H1 (cell line): ENCODE data around the gene TXNRD2. TPM values are rescaled to one million over a fixed set of nuclear protein-coding genes. Genes with fewer than 3 reads are reported as not detected.

ENCODE experiments used
- CTCF ChIA-PET: fragments of 300-600 bp; sonication (Branson Sonifier 250); formaldehyde crosslinking; loops from one replicate; lab custom pipeline; 2021; ENCODE audit not compliant: partially characterized antibody; lab: Charles Lee
- POLR2A ChIA-PET: fragments of 300-600 bp; sonication (Branson Sonifier 250); formaldehyde crosslinking; loops from one replicate; lab custom pipeline; 2021; ENCODE audit warnings: inconsistent platforms; ENCODE audit not compliant: partially characterized antibody; lab: Charles Lee
- DNase-seq, 2 experiments: peaks; one replicate each; pipeline versions ENCODE4 v3.0.0 to v3.0.0-alpha.2; 2010 to 2022; ENCODE audit warnings: low spot score in 2 of 2, low read depth in 1 of 2, mixed read lengths in 1 of 2
- FAIRE-seq: peaks from 2 replicates; lab custom pipeline; 2011; peaks lifted over from hg19 to GRCh38; lab: Jason Lieb, UNC
- H2AFZ ChIP-seq: 2 replicates; pipeline ENCODE4 v1.8.1; 2012; ENCODE audit warnings: low read length, inconsistent platforms
- H2AK5ac ChIP-seq: 2 replicates; pipeline ENCODE4 v1.6.1; 2013; ENCODE audit warnings: low read depth, low read length
- H2BK120ac ChIP-seq: replicated peaks from 2 replicates; pipeline ENCODE3; 2013; ENCODE audit warnings: low read depth, low read length, inconsistent platforms
- H2BK12ac ChIP-seq: 2 replicates; pipeline ENCODE4 v1.6.1; 2013; ENCODE audit warnings: low read depth, low read length
- H2BK15ac ChIP-seq: 2 replicates; pipeline ENCODE4 v1.6.1; 2013; ENCODE audit warnings: low read length
- H2BK20ac ChIP-seq: 2 replicates; pipeline ENCODE4 v1.6.1; 2013; ENCODE audit warnings: low read length
- H2BK5ac ChIP-seq: 2 replicates; pipeline ENCODE4 v1.6.1; 2013; ENCODE audit warnings: low read depth, low read length
- H3K14ac ChIP-seq: 2 replicates; pipeline ENCODE4 v1.6.1; 2013; ENCODE audit warnings: inconsistent platforms; ENCODE audit not compliant: insufficient read length
- H3K18ac ChIP-seq: 2 replicates; pipeline ENCODE4 v1.6.1; 2013; ENCODE audit warnings: low read length; ENCODE audit errors: extremely low read depth
- H3K23ac ChIP-seq: 2 replicates; pipeline ENCODE4 v1.6.1; 2013; ENCODE audit warnings: inconsistent platforms; ENCODE audit not compliant: insufficient read length
- H3K23me2 ChIP-seq: 2 replicates; pipeline ENCODE4 v1.6.1; 2013; ENCODE audit warnings: low read depth, low read length
- H3K27ac ChIP-seq: 2 replicates; pipeline ENCODE4 v1.6.1; 2011; ENCODE audit warnings: low read depth, low read length, inconsistent platforms
- H3K27me3 ChIP-seq, 4 experiments: replicated peaks in 1 of 4; 1 replicate in 1 of 4; 2 replicates in 3 of 4; pipeline versions ENCODE4 v1.6.1 to v1.8.1; 2011 to 2013; ENCODE audit warnings: low read length in 3 of 4, mild to moderate bottlenecking in 3 of 4, inconsistent platforms in 2 of 4, mixed read lengths in 2 of 4, moderate library complexity in 1 of 4; ENCODE audit not compliant: control insufficient read depth in 3 of 4, insufficient read depth in 3 of 4; ENCODE audit errors: extremely low read depth in 1 of 4
- H3K36me3 ChIP-seq, 4 experiments: 2 replicates each; pipeline versions ENCODE4 v1.6.1 to v1.8.1; 2011 to 2013; ENCODE audit warnings: mild to moderate bottlenecking in 4 of 4, low read length in 3 of 4, moderate library complexity in 2 of 4, control low read depth in 1 of 4, inconsistent platforms in 1 of 4; ENCODE audit not compliant: insufficient read depth in 4 of 4, control insufficient read depth in 2 of 4
- H3K4ac ChIP-seq: replicated peaks from 2 replicates; pipeline ENCODE3; 2013; ENCODE audit warnings: low read length, low read depth, mixed read lengths, inconsistent platforms; ENCODE audit not compliant: insufficient read length
- H3K4me1 ChIP-seq, 4 experiments: replicated peaks in 1 of 4; 1 replicate in 1 of 4; 2 replicates in 3 of 4; pipeline versions ENCODE4 v1.6.1 to v1.8.1; 2011 to 2013; ENCODE audit warnings: low read length in 3 of 4, inconsistent platforms in 2 of 4, mixed read lengths in 1 of 4; ENCODE audit not compliant: insufficient read depth in 4 of 4, control insufficient read depth in 3 of 4
- H3K4me2 ChIP-seq, 2 experiments: 2 replicates each; pipeline versions ENCODE4 v1.6.1 to v1.8.1; 2011 to 2013; ENCODE audit warnings: low read depth in 2 of 2, low read length in 2 of 2, control low read depth in 1 of 2, inconsistent platforms in 1 of 2, mild to moderate bottlenecking in 1 of 2; ENCODE audit not compliant: insufficient read depth in 1 of 2
- H3K4me3 ChIP-seq, 4 experiments: fragments of 200-600, 300-600 bp in 1 of 4; sonication (generic), shearing (Covaris generic), sonication (Bioruptor Twin) in 1 of 4; 2 replicates each; pipeline versions ENCODE4 v1.5.1 to v1.8.1; 2011 to 2016; ENCODE audit warnings: low read length in 4 of 4, low read depth in 3 of 4, control low read depth in 2 of 4, inconsistent platforms in 2 of 4, mild to moderate bottlenecking in 2 of 4, mixed read lengths in 1 of 4, moderate library complexity in 1 of 4; ENCODE audit not compliant: insufficient read depth in 2 of 4; ENCODE audit errors: extremely low read depth in 1 of 4
- H3K56ac ChIP-seq: replicated peaks from 2 replicates; pipeline ENCODE3; 2013; ENCODE audit warnings: low read depth, mild to moderate bottlenecking, mixed read lengths, low read length, inconsistent platforms; ENCODE audit not compliant: insufficient read length
- H3K79me1 ChIP-seq: 2 replicates; pipeline ENCODE4 v1.6.1; 2013; ENCODE audit warnings: low read depth, low read length, control low read depth
- H3K79me2 ChIP-seq, 2 experiments: 2 replicates each; pipeline versions ENCODE4 v1.6.1 to v1.8.1; 2012 to 2013; ENCODE audit warnings: low read length in 2 of 2, mild to moderate bottlenecking in 2 of 2, inconsistent platforms in 1 of 2; ENCODE audit not compliant: insufficient read depth in 2 of 2, control insufficient read depth in 1 of 2
- H3K9ac ChIP-seq, 4 experiments: replicated peaks in 1 of 4; 1 replicate in 1 of 4; 2 replicates in 3 of 4; pipeline versions ENCODE4 v1.6.1 to v1.8.1; 2011 to 2013; ENCODE audit warnings: low read depth in 3 of 4, low read length in 3 of 4, control low read depth in 2 of 4, mild to moderate bottlenecking in 2 of 4, moderate library complexity in 2 of 4, inconsistent platforms in 1 of 4; ENCODE audit errors: extremely low read depth in 1 of 4
- H3K9me3 ChIP-seq, 2 experiments: 2 replicates each; pipeline versions ENCODE4 v1.6.1 to v1.8.1; 2012 to 2013; ENCODE audit warnings: mild to moderate bottlenecking in 2 of 2, moderate library complexity in 2 of 2, control low read depth in 1 of 2, inconsistent platforms in 1 of 2, low read depth in 1 of 2, low read length in 1 of 2, mixed read lengths in 1 of 2; ENCODE audit not compliant: insufficient read depth in 2 of 2
- H4K20me1 ChIP-seq, 2 experiments: replicated peaks in 1 of 2; 2 replicates each; pipeline versions ENCODE3 to v1.8.1; 2011 to 2013; ENCODE audit warnings: inconsistent platforms in 2 of 2, low read length in 2 of 2, mild to moderate bottlenecking in 1 of 2; ENCODE audit not compliant: insufficient read depth in 2 of 2, control insufficient read depth in 1 of 2
- H4K5ac ChIP-seq: 2 replicates; pipeline ENCODE4 v1.6.1; 2013; ENCODE audit warnings: low read length, low read depth, mixed read lengths, inconsistent platforms; ENCODE audit not compliant: insufficient read length
- H4K8ac ChIP-seq: 2 replicates; pipeline ENCODE4 v1.8.0; 2013; ENCODE audit warnings: mild to moderate bottlenecking, moderate library complexity, low read length, inconsistent platforms; ENCODE audit not compliant: insufficient read depth; ENCODE audit errors: extremely low read depth
- H4K91ac ChIP-seq: replicated peaks from 2 replicates; pipeline ENCODE3; 2013; ENCODE audit warnings: low read length, mixed read lengths, inconsistent platforms; ENCODE audit not compliant: insufficient read length
- SRF ChIP-seq: IDR thresholded peaks from 2 replicates; pipeline ENCODE4 v1.6.1; 2011; ENCODE audit warnings: mild to moderate bottlenecking, low read depth, low read length, moderate library complexity
- WGBS, 2 experiments: shearing (Covaris generic) in 1 of 2; methylation state at CpG; one replicate each; pipeline versions ENCODE4 v1.1.6 to v1.1.7; 2013 to 2015; ENCODE audit warnings: low lambda C conversion rate in 2 of 2, mixed read lengths in 2 of 2, inconsistent platforms in 1 of 2, low coverage in 1 of 2, missing lambda C conversion rate in 1 of 2; ENCODE audit not compliant: insufficient replicate concordance in 2 of 2, insufficient coverage in 1 of 2, insufficient read length in 1 of 2; ENCODE audit errors: extremely low coverage in 1 of 2, missing lambda C conversion rate in 1 of 2; 5-methylcytosine and 5-hydroxymethylcytosine counted together
- polyA plus RNA-seq, 7 experiments: library from polyadenylated mRNA; depleted of rRNA in 3 of 7; stranded (reverse) in 5 of 7; unstranded in 2 of 7; fragments of >200 nt in 5 of 7; fragments of 200-250 nt in 2 of 7; gene quantifications; 1 replicate in 5 of 7; 2 replicates in 1 of 7; 4 replicates in 1 of 7; pipeline versions ENCODE4 v1.2.1 to v1.2.3, GENCODE V29; 2011 to 2013; ENCODE audit warnings: missing spikeins in 2 of 7, mixed read lengths in 2 of 7
- total RNA-seq: library from RNA; stranded (reverse); fragmentation: NEBNext Ultra II Directional; extraction: Animal tissue kit (Norgen Biotek cat#: 25700); gene quantifications from 2 replicates; pipeline ENCODE4 v1.2.1, GENCODE V29; 2021

TXNRD2 gene
- total and polyA plus RNA-seq, 2 of the 8 experiments (the other 6 are each of a cell fraction or from before 2014, with no cell fraction given), result 14.8 to 21.9 TPM

DNA sequence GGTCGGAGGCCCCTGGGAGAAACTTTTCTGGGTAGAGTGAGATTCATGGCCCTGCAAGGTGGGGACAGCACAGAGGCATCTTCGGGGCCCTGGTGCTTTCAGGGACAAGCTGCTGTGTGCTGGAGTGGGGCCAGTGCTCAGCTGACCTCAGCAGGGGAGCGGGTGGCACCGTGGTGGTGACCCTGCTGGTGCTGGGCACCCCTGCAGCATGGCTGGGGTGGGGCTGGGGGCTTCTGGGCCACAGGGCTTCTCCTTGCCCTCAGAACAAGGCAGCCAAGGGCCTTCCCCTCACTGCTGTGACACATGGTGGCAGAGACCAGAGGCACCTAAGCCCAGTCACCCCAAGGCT lies 62.0 kb downstream of the TXNRD2 start:
- H4K20me1 ChIP-seq, result no peaks in the 10 kb centered on the region
- H3K56ac ChIP-seq, result no peak overlapping the region
- peak overlapping the region in 1 of 4 experiments; percentile 13; a peak in 1 of 7 replicates for H3K9ac ChIP-seq
- 83% methylated on average over 3 of the region's 4 CpGs; no CpG with 5 or more reads in 1 of the 2 experiments for WGBS, 2 experiments
- TF ChIP-seq SRF, result no peak
- DNase-seq (peak in 1 of 2 experiments; percentile 48), FAIRE-seq (no peak)
- peak overlapping the region; percentile 99 for H3K4ac ChIP-seq
- no peaks in the 10 kb centered on the region; the same call in 1 of the 2 replicates for H3K79me1 ChIP-seq
- peak overlapping the region; percentile 99; the same call in 1 of the 2 replicates for H3K18ac ChIP-seq
- peak overlapping the region; percentile 99 for H2BK5ac ChIP-seq
- peak overlapping the region; percentile 100 for H2BK12ac ChIP-seq
- H3K4me3 ChIP-seq, result no peak overlapping the region
- no peak overlapping the region for H2AFZ ChIP-seq
- H3K27ac ChIP-seq, result peak overlapping the region; percentile 47; the same call in 1 of the 2 replicates
- H3K27me3 ChIP-seq, result peaks cover 0 to 3% (median 0%) of the 10 kb centered on the region in 4 experiments; a peak in 1 of 7 replicates
- H3K4me2 ChIP-seq, result peak overlapping the region in 1 of 2 experiments; percentile 61; a peak in 1 of 4 replicates
- ChIA-PET CTCF (interaction anchor here (1.3 to 1.4 kb wide), 2 partner anchors 24 to 30 kb away, joined by 3 read pairs; no protein-coding TSS in a partner anchor), POLR2A (interaction anchor here (1.0 to 3.9 kb wide), 2 partner anchors 9 to 11 kb away, joined by 3 to 27 read pairs; no protein-coding TSS in a partner anchor)
- H2AK5ac ChIP-seq, result peak overlapping the region; percentile 100
- no peak overlapping the region for H3K23ac ChIP-seq
- H2BK20ac ChIP-seq, result peak overlapping the region; percentile 99; the same call in 1 of the 2 replicates
- peak overlapping the region; percentile 73; the same call in 1 of the 2 replicates for H2BK15ac ChIP-seq
- no peaks in the 10 kb centered on the region for H3K9me3 ChIP-seq
- H3K36me3 ChIP-seq, result 0 out of 8 replicates have a peak, but pooled peaks cover 0 to 2% (median 0%) of the 10 kb centered on the region in 4 experiments
- H2BK120ac ChIP-seq, result peak overlapping the region; percentile 75
- peak overlapping the region; percentile 86; the same call in 1 of the 2 replicates for H4K8ac ChIP-seq
- H4K5ac ChIP-seq, result no peak overlapping the region
- H3K23me2 ChIP-seq, result peaks cover 4% of the 10 kb centered on the region
- H3K14ac ChIP-seq, result no peak overlapping the region
- H3K4me1 ChIP-seq, result peaks cover 11 to 26% (median 20%) of the 10 kb centered on the region in 4 experiments
- H3K79me2 ChIP-seq, result no peaks in the 10 kb centered on the region
- H4K91ac ChIP-seq, result peak overlapping the region; percentile 100
